Suppressor macrophage treated with lipopolysaccharide for 1 hour (primary cell): ENCODE measurements around the gene INPP5B.
A peak's percentile ranks its signal among the peaks of the same experiment; 100 is the strongest.
"Not testable (repeated sequence)": the region's sequence is repeated elsewhere in the genome, so short reads cannot be mapped to it uniquely, and the experiment has no call there.

ENCODE experiments used
- DNase-seq, 3 donors: peaks; one replicate each; pipeline ENCODE4 v3.0.0-alpha.2; 2020 to 2022

Gene INPP5B

DNA sequence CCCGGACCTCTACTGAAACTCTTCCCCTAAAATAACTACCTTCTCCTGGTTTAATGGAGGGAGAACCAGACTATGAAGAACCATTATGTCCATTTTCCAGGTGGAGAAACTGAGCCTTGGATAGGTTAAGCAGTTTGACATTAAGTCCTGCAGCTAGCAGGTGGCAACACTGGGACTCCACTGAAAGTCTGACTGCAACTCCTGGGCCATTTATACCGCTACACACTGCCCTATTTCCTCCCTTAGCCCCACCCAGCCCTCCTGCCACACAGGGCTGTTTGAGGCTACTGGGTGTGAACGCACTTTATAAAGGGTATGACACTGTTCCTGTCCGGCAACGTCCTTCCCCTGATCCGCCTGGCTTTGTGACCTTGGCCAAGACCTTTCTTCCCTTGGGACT is 511 bp upstream of the INPP5B start:
- DNase-seq = no peak

GRCh38 chr1:37945743-37946702 is 830 bp downstream of the INPP5B start:
- DNase-seq = peak; percentile 40 to 61 (median 50)

DNA sequence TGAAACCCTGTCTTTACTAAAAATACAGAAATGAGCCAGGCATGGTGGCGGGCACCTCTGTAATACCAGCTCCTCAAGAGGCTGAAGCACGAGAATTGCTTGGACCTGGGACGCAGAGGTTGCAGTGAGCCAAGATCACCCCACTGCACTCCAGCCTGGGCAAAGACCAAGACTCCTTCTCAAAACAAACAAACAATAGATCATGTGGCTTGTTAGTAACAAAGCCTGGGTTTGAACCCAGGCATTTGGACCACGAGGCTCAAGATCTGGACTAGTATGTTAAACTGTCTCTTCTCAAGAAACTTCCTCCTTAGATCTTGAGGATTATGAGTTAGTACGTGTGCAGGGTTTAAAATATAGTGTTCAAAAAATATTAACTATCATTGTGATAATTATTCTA is 1.6 kb downstream of the INPP5B start:
- DNase-seq = no peak

DNA sequence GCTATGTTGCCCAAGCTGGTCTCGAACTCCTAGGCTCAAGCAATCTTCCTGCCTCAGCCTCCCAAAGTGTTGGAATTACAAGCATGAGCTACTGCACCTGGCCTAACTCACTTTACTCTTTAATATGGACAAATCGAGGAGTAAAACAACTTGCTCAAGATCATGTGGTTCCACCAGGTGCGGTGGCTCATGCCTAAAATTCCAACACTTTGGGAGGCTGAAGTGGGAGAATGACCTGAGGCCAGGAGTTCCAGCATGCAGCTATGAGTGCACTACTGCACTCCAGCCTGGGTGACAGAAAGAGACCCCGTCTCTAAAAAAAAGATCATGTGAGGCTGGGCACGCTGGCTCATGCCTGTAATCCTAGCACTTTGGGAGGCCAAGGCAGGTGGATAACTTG is 2.0 kb downstream of the INPP5B start:
- DNase-seq = no peak

- no peak for DNase-seq
Measured at GRCh38 chr1:37944086-37944763, 2.6 kb downstream of the INPP5B start.

GRCh38 chr1:37940299-37940947 is 6.4 kb downstream of the INPP5B start:
- DNase-seq = no peak

DNA sequence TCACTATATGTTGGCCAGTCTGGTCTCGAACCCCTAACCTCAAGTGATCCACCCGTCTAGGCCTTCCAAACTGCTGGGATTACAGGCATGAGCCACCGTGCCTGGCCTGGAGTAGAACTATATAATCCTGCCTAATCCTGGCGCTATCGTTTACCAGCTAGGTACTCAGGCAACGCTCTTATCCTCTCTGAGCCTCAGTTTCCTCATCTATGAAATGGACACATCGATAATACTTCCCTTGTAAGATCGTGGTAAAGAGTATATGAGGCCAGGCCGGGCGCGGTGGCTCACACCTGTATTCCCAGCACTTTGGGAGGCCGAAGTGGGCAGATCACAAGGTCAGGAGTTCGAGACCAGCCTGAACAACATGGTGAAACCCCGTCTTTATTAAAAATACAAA is 10.1 kb downstream of the INPP5B start:
- DNase-seq = not testable (repeated sequence)

- DNase-seq = peak in 1 of 3 donors; percentile 33
Measured at GRCh38 chr1:37932759-37933158, 14.1 kb downstream of the INPP5B start.

- DNase-seq = peak; percentile 96 to 98 (median 97)
Measured at GRCh38 chr1:37931361-37932158, 15.3 kb downstream of the INPP5B start.

- DNase-seq = no peak
Measured at GRCh38 chr1:37931102-37931360, 15.8 kb downstream of the INPP5B start.

DNA sequence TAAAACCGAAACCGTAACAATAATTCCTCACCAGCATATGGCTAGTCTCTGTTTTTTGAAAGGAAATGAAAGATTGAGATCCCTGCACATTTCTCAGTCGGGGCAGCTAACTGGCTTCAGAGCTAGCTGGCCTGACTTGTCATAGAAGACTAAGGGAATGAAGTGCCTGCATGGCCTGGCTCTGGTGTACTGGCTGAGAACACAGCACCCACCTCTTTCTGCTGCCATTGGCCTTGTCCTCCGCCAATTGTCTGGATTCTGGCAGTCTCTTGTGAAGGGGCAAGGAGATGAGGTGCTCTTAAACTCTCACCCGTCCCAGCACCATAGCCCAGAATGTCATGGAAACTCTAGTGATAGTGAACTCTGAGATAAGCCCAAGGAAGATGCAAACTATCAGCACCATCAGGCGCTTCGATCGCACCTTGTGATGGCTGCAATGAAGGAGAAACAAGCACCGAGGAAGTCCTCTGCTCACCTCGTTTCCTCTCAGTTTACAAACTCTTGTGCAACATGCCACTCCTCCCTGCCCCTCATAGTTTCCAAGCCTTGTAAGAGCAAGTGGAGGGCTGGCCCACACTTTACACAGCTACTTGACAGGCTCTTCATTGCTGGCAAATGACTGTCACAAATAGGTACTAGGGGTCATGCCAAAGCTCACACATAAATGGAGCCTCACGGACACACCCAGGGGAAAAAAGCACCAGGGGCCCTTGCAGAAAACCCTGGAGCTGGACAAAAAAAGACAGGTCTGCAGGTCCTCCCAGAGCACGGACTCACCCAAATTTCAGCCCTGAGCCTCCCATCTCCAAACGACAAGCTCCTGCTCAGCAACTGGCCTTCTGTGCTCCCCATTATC is 16.4 kb downstream of the INPP5B start:
- DNase-seq = peak in 1 of 3 donors; percentile 13

DNA sequence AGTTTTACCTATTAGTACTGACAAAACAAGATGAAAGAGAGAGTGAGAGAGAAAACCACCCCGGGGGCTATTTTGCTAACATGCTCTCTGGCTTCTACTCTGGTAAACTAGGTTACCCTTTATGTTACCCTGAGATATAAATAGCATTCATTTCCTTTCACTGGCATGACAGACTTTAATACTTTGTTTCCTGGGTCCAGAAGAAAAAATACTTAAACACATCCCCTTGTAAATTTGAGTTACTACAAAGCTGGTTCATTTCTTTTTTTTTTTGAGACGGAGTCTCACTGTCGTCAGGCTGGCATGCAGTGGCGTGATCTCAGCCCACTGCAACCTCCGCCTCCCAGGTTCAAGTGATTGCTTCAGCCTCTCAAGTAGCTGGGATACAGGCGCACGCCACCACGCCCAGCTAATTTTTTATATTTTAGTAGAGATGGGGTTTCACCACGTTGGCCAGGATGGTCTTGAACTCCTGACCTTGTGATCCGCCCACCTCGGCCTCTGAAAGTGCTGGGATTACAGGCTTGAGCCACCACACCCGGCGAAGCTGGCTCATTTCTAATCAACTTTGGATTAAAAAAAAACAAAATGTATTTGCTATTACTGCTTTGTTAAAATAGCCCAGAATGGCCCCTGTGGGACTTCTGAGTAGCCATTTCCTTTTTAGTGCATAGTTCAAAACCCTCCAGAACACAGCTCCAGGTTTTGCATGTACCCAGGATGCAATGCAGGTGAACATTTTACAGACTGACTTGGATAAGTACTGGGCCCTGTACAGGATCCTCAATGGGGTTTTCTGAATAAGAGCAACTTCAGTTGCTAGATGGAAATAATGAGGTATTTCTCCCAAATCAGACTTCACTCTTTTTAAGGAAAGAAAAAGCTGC is 20.6 kb downstream of the INPP5B start:
- no peak for DNase-seq

GRCh38 chr1:37925316-37925715 is 21.5 kb downstream of the INPP5B start:
- no peak for DNase-seq

DNA sequence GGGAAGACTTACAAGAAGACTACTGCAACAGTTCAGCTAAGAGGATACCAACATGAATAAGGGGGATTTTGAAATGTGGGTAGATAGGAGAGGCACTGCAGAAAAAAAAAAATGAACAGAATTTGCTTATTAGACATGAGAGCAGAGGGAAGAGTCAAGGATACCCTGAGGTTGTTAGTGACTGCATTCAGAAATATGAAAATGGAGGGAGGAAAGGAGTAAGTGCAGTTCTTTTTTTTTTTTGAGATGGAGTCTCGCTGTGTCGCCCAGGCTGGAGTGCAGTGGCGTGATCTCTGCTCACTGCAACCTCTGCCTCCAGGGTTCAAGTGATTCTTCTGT is 23.3 kb downstream of the INPP5B start:
- no peak for DNase-seq

GRCh38 chr1:37922767-37923550 is 23.9 kb downstream of the INPP5B start:
- peak; percentile 40 to 55 (median 50) for DNase-seq

- no peak for DNase-seq
Measured at GRCh38 chr1:37919277-37919676, 27.6 kb downstream of the INPP5B start.

DNA sequence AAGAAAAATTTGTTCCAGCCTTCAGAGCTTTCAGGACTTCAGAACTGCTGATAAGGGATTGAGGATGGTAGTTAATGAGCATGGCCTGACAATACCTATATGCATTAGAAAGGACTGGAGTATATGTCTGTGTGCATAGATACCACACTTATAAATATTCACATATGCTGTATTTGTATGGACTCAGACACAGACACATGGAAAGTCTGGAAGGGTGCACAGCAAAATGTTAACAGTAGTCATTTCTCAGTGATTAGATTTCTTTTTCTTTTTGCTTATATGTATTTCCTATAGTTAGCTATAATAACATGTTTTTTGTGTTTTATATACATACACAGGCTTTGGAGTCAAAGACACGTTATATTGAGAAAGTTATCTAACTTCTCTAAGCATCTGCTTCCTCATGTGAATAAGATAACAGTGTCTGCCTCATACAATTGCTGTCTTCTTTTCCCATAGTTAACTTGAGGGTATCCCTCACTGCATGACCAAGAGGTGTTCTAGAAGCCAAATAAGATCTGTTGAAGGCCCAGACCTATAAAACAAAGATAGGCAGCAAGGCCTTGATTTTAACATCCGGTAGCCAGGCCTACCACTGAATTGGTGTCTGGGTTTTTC is 31.3 kb downstream of the INPP5B start:
- DNase-seq = no peak

- DNase-seq = no peak
Measured at GRCh38 chr1:37914719-37915475, 32.0 kb downstream of the INPP5B start.

DNA sequence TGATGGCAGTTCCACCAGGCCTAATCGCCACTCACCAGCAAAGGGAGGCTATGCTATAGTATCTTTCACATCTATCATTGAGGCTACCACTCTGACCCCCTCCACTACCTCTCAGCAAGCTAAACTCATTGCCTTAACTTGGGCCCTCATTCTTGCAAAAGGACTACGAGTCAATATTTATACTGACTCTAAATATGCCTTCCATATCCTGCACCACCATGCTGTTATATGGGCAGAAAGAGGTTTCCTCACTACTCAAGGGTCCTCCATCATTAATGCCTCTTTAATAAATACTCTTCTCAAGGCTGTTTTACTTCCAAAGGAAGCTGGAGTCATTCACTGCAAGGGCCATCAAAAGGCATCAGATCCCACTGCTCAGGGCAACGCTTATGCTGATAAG is 35.4 kb downstream of the INPP5B start:
- DNase-seq = not testable (repeated sequence)
